Uterus (tissue), 4 donors: ENCODE results near the gene LRRC1. TPM values are rescaled to one million over a fixed set of nuclear protein-coding genes. Genes with fewer than 3 reads are reported as not detected.

Experiments
- DNase-seq, 2 donors: peaks; one replicate each; pipeline ENCODE4 v3.0.0-alpha.2; 2019 to 2020
- H3K27ac ChIP-seq, 2 donors: fragments of 200-600 bp; sonication (generic); 1 replicate in 1 of 2; 2 replicates in 1 of 2; pipeline ENCODE4 v1.5.1; 2016 to 2018
- H3K27me3 ChIP-seq, 2 donors: fragments of 200-600 bp; sonication (generic); one replicate each; pipeline ENCODE4 v1.5.1; 2018 to 2019; ENCODE audit warnings: control low read depth in 1 of 2
- H3K36me3 ChIP-seq, 2 donors: fragments of 200-600 bp; sonication (generic); one replicate each; pipeline ENCODE4 v1.5.1; 2019; ENCODE audit warnings: control low read depth in 1 of 2
- H3K4me1 ChIP-seq, 2 donors: fragments of 200-600 bp; sonication (generic); one replicate each; pipeline ENCODE4 v1.5.1; 2018 to 2019; ENCODE audit warnings: control low read depth in 1 of 2
- H3K4me3 ChIP-seq, 2 donors: fragments of 200-600 bp; sonication (generic); 1 replicate in 1 of 2; 2 replicates in 1 of 2; pipeline ENCODE4 v1.5.1; 2018 to 2019; ENCODE audit warnings: mild to moderate bottlenecking in 1 of 2
- H3K9me3 ChIP-seq, 2 donors: fragments of 200-600 bp; sonication (generic); one replicate each; pipeline ENCODE4 v1.5.1; 2019; ENCODE audit warnings: control low read depth in 1 of 2
- CTCF ChIP-seq, 4 experiments: fragments of 200-600 bp in 2 of 4; fragments of 450-650 bp in 2 of 4; sonication (generic) in 2 of 4; IDR thresholded peaks; one replicate each; pipeline ENCODE4 v1.5.1; 2016 to 2019; ENCODE audit warnings: antibody characterized with exemption in 4 of 4, mild to moderate bottlenecking in 2 of 4, moderate library complexity in 1 of 4
- POLR2A ChIP-seq, 2 donors: fragments of 450-650 bp; IDR thresholded peaks; one replicate each; pipeline ENCODE4 v1.6.1; 2016; ENCODE audit warnings: antibody characterized with exemption in 2 of 2, mild to moderate bottlenecking in 1 of 2, moderate library complexity in 1 of 2
- intact Hi-C: fragments of 100-400 bp; cut with DNase I; formaldehyde crosslinking; loops from one replicate; pipeline ENCODE4 v1.15.1; 2023; ENCODE audit warnings: low total_unique reads
- total RNA-seq, 4 donors: library from RNA; depleted of rRNA in 3 of 4; stranded (reverse); fragments of >200 nt in 3 of 4; gene quantifications; one replicate each; pipeline versions ENCODE4 v1.1.0 to v1.2.4, GENCODE V29; 2014 to 2023
- donor health status: DM: yes; HTN: yes; CAD: no.

The LRRC1 gene
- total RNA-seq, 4 donors from 2014 or later, result 4.4 to 39.7 (median 17.7) TPM

- no peaks in the 10 kb centered on the region for H3K9me3 ChIP-seq
- no peak for DNase-seq
- no peaks in the 10 kb centered on the region for H3K36me3 ChIP-seq
- TF ChIP-seq CTCF (IDR thresholded peaks at IDR 0.05) (no peak), POLR2A (IDR thresholded peaks at IDR 0.05) (no peak)
- intact Hi-C loops, result no loop called here
- no peaks in the 10 kb centered on the region for H3K4me1 ChIP-seq
- H3K27ac ChIP-seq, result no peak overlapping the region
- no peaks in the 10 kb centered on the region for H3K27me3 ChIP-seq
- H3K4me3 ChIP-seq, result no peak overlapping the region
Observed at GRCh38 chr6:53917464-53917842, 122.6 kb downstream of the LRRC1 start.

- no peak overlapping the region for H3K27ac ChIP-seq
- TF ChIP-seq POLR2A (IDR thresholded peaks at IDR 0.05) (no peak), CTCF (IDR thresholded peaks at IDR 0.05) (no peak)
- no peaks in the 10 kb centered on the region for H3K4me1 ChIP-seq
- intact Hi-C loops, result no loop called here
- no peak overlapping the region for H3K4me3 ChIP-seq
- H3K36me3 ChIP-seq, result no peaks in the 10 kb centered on the region
- DNase-seq, result no peak
- H3K9me3 ChIP-seq, result no peaks in the 10 kb centered on the region
- no peaks in the 10 kb centered on the region for H3K27me3 ChIP-seq
Observed at GRCh38 chr6:53918854-53919510, 124.2 kb downstream of the LRRC1 start.

GRCh38 chr6:53919881-53920360 is 125.1 kb downstream of the LRRC1 start:
- Histone ChIP-seq H3K9me3 (no peaks in the 10 kb centered on the region), H3K27ac (no peak overlapping the region), H3K36me3 (no peaks in the 10 kb centered on the region), H3K4me1 (no peaks in the 10 kb centered on the region), H3K4me3 (no peak overlapping the region), H3K27me3 (no peaks in the 10 kb centered on the region)
- intact Hi-C loops, result no loop called here
- DNase-seq, result no peak
- no peak for TF ChIP-seq CTCF (IDR thresholded peaks at IDR 0.05)
- no peak for TF ChIP-seq POLR2A (IDR thresholded peaks at IDR 0.05)

DNA sequence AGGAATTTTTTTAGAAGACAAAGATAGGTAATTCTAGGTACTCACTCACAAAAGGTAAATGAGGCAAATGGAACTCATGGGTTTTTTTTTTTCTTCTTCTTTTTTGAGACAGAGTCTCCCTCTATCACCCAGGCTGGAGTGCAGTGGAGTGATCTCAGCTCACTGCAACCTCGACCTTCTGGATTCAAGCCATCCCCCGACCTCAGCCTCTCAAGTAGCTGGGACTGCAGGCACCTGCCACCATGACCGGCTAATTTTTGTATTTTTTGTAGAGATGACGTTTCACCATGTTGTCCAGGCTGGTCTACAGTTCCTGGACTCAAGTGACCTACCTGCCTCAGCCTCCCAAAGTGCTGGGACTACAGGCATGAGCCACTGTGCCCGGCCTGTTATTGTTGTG is 126.1 kb downstream of the LRRC1 start:
- H3K4me1 ChIP-seq, result no peaks in the 10 kb centered on the region
- intact Hi-C loops, result no loop called here
- no peak overlapping the region for H3K4me3 ChIP-seq
- TF ChIP-seq CTCF (IDR thresholded peaks at IDR 0.05), result no peak
- no peak for TF ChIP-seq POLR2A (IDR thresholded peaks at IDR 0.05)
- no peaks in the 10 kb centered on the region for H3K27me3 ChIP-seq
- no peaks in the 10 kb centered on the region for H3K36me3 ChIP-seq
- DNase-seq, result no peak
- no peaks in the 10 kb centered on the region for H3K9me3 ChIP-seq
- no peak overlapping the region for H3K27ac ChIP-seq

GRCh38 chr6:53921639-53922038 is 126.8 kb downstream of the LRRC1 start:
- TF ChIP-seq CTCF (IDR thresholded peaks at IDR 0.05), result no peak
- TF ChIP-seq POLR2A (IDR thresholded peaks at IDR 0.05), result no peak
- no peaks in the 10 kb centered on the region for H3K9me3 ChIP-seq
- no peak overlapping the region for H3K4me3 ChIP-seq
- H3K36me3 ChIP-seq, result no peaks in the 10 kb centered on the region
- no peaks in the 10 kb centered on the region for H3K4me1 ChIP-seq
- intact Hi-C loops, result no loop called here
- no peak for DNase-seq
- no peaks in the 10 kb centered on the region for H3K27me3 ChIP-seq
- no peak overlapping the region for H3K27ac ChIP-seq
